Activated CD4-positive, alpha-beta T cell treated with anti-CD3 and anti-CD28 coated beads, Interleukin-2, amount 50 U/mL, for 24 hours (primary cell): ENCODE measurements around the gene FOXN4.
A peak's percentile ranks its signal among the peaks of the same experiment; 100 is the strongest.

ENCODE experiments used
- DNase-seq, 2 donors: peaks; one replicate each; pipeline ENCODE4 v3.0.0-alpha.2; 2020; ENCODE audit warnings: low read depth in 1 of 2, low spot score in 1 of 2

Gene FOXN4

DNA sequence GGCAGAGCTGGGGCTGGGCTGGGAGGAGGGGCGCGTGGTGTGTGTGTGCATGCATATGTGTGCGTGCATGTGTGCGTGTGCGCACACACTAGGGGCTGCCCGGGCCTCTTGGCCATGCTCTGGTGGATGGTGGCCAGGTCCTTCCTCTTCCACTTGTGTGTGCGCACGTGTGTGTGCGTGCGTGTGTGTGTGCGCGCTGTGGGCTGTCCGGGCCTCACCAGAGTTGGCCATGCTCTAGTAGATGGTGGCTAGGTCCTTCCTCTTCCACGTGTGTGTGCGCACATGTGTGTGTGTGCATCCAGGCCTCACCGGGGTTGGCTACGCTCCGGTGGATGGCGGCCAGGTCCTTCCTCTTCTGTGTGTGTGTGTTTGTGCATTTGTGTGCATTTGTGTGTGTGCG is 24.7 kb downstream of the FOXN4 start:
- no peak for DNase-seq

DNA sequence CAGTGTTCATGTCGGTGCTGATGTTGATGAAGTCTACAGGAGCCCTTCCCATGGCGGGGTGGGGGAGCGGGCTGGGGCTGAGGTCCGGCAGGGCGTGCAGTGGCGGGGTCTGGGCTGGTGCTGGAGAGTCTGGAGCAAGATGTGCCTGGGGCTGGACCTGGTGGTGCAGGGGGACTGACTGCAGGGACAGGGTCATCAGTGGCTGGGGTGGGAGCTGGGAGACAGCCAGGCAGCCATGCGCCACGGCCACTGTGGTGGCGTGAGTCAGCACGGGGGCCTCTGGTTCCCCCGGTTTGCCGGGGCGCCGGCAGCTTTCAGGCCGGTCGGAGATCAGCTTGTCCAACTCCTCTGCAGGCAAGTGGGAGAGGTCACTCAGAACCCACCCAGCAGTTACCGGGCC is 27.6 kb downstream of the FOXN4 start:
- DNase-seq, result no peak

DNA sequence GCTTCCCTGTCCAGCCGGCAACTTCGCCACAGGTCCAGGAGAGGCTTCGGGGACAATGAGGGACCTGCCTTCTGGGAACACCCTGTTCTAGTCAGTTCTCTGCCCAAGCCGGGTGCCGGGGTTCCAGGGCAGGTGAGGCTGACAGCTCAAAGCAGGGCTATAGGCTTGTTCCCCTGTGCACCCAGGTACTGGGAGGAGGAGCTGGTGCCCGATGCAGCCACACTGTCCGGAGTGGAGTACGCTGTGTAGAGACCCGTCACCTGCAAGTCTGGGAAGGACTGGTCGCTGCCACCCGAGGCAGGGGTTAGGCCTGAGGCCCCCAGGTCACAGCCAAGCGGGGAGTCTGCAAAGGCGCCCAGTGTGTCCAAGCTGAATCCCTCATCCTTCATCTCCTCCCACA is 29.6 kb downstream of the FOXN4 start:
- no peak for DNase-seq

DNA sequence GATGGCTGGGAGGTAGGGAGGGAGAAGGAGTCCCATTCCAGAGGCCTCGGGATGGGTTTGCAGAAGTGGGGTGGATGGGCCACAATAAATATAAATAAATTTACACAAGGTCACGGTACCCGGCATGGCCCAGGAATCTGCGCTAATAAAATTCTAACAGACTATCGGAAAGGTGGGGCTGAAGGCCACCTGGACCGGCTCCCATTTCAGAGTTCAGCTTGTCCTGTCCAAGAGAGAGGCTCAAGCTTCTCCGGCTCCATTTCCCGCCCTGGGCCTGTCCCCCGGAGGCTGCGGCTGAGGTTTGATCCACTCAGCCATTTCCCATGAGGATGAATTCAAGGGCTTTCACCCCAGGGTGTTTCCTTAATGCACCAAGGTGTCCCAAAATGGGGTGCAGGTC is 30.2 kb downstream of the FOXN4 start:
- DNase-seq, result no peak

DNA sequence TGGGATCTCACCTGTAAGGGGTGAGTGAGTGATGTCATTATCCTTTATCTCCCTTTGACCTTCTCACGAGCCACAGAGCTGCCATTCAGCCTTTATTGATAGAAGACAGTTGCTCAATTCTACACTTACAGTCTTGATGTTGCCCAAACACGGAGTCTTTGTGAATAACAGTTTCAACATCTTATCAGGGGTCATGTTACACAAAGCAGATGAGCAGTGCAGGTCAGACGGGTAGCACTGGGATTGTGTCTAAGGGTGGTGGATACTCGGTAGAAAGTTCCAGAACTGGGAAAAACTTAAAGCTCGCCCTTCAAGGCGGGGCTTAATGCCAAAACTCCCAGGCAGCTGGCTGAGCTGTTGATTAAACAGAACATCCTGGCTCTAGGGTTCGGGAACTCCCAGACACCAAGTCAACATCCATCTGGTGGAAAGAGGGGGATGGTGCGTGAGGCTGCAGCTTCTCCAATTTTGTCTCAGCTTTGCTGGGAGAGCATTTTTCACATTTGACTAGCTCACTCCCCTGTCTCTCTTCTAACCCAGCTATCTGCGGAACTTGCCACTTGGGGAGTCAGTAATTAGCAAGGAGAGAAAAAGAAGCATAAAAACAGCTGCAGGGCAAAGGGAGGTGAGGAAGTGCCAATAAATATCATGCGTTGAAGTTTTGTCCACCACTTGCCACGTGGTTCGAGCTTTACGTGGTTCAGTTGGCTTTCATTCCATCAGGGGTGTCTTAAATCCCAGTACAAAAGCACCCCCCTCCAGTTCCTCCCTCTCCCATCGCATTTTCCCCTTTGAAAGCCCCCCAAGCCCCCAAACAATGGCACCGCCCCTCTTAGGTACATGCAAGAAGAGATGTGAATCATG is 31.0 kb downstream of the FOXN4 start:
- no peak for DNase-seq

DNA sequence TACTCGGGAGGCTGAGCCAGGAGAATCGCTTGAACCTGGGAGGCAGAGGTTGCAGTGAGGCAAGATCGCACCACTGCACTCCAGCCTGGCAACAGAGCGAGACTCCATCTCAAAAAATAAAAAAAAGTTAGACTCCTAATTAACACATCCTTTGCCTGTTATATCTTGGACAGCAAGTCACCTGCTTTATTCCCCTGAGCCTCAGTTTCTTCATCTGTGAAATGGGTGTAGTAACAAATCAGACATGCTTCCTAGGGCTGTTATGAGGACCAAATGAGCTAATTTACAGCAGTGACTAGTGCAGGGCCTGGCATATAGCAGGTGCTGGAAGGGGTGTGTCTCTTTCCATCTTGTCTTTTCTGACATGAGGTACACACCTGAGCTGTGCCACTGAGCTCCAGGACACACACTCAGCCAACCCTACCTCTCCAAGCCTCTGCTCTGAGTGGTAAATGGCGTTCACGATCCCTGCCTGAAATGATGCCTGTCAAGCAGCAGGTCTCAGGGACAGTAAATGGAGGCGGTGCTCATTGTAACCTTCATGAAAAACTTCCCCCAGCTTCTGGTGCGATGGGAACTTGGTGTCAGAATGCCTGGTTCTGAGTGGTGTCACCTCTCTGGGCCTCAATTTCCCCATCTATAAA is 31.7 kb downstream of the FOXN4 start:
- no peak for DNase-seq

DNA sequence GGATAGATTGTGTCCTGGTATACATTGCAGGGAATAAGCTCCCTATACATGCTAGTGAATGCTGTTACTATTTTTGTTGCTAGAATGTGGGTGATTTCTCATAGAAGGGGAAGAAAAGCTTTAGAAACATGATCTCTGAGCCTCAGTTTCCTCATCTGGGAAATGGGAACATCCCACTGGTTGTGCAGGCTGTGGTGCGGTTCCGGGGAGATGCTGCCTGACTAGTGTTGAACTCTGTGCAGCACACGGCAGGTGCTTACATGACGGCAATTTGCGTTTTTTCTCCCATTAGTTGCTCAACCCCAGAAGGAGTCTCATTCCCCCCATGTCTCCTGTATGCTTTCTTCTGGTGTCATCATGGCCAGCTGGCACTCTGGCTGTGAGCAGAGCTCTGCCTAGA is 32.9 kb downstream of the FOXN4 start:
- DNase-seq, result no peak

DNA sequence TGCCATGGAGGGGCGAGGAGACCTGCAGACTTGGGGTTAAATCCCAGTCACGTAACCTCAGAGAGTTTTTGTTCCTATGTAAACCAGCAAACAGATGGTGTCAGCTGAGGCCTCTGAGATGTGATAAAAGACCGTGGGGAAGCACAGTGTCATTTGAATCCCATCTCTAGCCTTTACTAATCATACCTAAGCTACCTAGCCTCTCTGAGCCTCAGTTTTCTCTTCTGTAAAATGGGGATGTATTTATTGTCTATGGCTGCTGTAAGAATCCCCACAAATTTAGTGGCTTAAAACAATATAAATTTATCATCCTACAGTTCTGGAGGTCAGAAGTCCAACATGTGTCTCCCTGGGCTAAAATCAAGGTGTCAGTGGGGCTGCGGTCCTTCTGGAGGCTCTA is 33.9 kb downstream of the FOXN4 start:
- DNase-seq, result no peak

DNA sequence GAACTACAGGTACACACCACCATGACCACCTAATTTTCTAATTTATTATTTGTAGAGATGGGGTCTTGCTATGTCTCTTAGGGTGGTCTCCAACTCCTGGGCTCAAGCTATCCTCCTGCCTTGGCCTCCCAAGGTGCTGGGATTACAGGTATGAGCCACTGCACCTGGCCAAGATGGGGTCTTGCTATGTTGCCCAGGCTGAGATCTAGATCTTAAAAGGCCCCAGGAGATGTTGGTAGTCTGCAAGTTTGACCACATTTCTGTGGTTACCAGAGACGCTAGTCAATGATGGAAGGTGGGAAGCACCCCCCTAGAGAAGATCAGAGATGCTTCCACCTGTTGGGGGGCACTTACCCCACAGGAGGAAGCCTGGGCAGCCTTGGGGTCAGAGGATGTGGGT is 34.7 kb downstream of the FOXN4 start:
- DNase-seq, result no peak

DNA sequence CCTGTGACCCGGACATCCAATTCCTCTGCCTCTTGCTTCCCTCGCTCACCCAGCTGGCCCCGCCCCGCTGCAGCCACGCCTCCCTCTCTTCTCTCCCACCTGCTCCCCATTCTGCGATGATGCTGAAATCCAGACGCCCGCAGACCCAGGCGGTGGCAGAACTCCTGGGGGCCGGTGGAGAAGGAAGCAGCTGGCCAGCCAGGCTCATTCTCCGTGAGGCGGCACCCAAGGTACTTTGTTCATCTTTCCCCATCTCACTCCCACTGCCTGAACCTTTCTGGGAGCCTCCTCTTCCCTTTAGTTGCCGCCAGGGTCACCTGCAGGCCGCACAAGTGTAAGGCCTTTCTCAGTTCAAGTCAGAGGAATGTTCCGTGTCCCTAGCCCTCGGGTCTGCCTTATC is 35.7 kb downstream of the FOXN4 start:
- no peak for DNase-seq

DNA sequence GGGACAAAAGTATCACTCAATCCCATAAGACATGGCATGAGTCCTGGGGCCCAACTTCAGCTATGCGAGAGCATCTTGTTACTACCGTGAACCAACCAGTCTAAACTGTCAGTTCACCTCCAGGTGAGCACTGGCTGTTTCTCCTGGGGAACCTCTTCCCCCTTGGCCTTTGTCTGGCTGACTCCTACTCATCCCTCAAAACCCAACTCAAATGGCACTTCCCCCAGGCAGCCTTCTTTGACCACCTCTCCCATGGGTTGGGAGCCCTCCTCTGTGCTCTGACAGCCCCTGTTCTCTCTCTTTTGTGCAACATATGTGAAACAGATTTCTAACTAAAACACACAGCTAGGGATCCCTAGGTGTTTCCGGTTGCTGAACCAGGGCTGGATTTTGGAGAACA is 37.7 kb downstream of the FOXN4 start:
- DNase-seq, result no peak

DNA sequence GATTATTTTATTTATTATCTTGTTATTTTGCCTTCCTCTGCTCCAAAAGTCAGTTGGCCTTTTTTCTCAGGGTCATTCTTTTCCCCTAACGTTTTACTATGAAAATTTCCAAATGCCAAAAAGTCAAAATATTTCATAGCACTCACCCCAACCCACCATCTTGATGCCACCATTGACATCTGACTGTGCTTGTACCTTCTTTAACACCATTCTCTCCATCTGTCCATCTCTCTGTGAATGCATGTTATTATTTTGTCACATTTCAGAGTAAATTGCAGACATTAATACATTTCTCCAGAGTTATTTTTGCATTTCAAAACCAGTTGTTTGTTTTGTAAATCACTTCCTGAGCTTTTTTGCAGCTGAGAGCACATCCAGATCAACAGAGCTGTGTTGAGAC is 38.6 kb downstream of the FOXN4 start:
- no peak for DNase-seq

DNA sequence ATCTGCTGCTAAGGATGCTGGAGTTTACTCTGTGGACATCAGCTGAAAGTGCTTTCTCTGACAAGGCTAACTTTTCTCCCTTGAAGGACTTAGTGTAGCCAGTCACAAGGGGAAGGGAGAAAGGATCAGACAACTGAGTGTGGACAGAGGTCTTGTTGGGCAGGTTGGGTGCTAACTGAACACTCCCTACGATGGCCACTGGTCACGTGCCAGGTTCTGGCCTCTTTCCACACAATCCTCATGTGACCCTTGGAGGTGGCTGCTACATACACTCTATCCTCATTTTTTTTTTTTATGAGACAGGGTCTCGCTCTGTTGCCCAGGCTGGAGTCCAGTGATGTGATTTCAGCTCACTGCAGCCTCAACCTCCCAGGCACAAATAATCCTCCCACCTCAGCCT is 39.7 kb downstream of the FOXN4 start:
- DNase-seq, result no peak

DNA sequence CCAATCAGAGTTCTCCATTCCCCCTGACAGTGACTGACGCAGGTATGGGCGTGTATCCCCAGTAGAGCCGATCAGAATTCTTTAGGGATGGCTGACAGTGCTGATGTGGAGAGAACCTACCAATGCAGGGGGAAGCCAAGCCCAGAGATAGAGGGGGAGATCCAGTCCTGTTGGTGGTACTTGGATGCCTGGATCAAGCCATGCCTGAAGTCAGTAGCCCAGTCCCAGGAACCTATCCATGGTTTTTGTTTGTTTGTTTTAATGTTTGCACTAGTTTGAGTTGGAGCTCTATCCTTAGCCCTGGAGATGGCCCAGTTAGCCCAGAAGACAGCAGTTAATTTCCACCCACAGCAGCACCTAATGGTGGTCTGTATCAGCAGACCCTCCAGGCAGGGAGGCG is 40.2 kb downstream of the FOXN4 start:
- no peak for DNase-seq

DNA sequence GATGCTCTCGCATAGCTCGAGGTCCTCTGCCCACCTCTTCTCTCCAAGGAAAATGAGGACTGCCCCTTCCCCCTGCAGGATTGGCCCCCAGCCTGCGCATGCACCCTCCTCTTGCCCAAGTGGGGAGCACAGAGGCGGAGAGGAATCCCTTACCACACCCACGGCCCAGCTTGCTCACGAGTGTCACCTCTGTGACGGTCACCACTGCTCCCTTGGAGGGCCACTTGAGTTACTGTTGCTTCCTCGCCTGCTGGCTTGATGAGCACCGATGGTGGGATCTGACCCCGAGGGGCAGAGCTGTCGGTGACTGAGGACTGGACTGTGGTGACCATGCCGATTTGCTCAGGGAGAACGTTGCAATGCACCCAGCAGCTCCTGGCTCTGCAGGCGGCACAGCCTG is 41.7 kb downstream of the FOXN4 start:
- no peak for DNase-seq

DNA sequence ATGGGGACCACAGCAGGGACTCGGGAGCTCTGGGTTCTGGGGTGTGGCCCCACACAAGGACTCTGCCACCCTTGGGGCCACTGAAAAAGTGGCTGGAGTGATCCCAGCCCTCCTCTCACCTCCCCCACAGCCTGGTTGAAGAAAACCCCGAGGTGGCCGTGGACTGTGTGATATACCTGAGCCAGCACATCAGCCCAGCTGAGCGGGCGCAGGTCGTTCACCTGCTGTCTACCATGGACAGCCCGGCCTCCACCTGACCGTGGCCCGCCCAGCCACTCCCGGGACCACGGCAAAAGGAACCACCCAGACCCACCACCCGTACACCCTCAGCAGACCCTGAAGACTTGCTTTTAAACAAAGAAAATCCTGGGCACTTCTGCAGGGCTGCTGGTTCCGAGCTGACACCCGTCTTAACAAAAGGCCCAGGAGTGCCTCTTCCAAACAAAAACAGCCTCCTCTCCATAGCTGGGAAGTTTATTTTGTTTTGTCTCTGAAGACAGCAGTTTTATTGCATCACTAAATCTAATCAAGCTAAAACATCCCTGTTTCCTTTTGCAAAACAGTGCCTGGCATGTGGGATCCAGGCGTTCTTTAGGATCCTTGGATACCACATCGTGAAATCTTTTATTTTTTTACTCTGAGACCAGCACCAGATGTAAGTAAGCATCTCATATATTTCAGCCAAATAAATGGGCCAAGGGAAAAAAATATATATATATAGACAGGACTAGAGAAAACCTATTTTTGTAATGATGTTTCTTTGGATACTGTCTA is 42.8 kb downstream of the FOXN4 start:
- DNase-seq, result no peak

DNA sequence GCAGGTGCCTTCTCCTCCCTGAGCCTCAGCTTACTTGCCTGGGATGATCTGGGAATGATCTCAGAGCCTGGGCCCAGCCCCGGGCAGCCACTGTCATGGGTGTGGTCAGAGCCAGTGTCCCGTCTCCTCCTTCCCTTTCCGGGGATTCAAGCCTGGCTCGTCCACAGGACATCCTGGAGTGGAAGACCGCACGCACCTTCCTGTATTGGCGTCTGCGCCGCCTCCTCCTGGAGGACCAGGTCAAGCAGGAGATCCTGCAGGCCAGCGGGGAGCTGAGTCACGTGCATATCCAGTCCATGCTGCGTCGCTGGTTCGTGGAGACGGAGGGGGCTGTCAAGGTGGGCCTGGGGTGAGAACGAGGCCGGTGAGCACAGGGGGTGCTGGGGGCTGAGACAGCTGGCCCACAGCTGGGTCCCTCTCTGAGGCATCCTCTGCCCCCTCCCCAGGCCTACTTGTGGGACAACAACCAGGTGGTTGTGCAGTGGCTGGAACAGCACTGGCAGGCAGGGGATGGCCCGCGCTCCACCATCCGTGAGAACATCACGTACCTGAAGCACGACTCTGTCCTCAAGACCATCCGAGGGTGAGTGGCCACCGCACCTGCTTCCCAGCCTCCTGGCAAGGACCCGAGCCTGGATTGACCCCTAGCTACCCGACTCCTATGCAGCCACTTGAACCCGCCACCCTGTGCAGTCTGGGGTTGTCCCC is 44.0 kb downstream of the FOXN4 start:
- no peak for DNase-seq

DNA sequence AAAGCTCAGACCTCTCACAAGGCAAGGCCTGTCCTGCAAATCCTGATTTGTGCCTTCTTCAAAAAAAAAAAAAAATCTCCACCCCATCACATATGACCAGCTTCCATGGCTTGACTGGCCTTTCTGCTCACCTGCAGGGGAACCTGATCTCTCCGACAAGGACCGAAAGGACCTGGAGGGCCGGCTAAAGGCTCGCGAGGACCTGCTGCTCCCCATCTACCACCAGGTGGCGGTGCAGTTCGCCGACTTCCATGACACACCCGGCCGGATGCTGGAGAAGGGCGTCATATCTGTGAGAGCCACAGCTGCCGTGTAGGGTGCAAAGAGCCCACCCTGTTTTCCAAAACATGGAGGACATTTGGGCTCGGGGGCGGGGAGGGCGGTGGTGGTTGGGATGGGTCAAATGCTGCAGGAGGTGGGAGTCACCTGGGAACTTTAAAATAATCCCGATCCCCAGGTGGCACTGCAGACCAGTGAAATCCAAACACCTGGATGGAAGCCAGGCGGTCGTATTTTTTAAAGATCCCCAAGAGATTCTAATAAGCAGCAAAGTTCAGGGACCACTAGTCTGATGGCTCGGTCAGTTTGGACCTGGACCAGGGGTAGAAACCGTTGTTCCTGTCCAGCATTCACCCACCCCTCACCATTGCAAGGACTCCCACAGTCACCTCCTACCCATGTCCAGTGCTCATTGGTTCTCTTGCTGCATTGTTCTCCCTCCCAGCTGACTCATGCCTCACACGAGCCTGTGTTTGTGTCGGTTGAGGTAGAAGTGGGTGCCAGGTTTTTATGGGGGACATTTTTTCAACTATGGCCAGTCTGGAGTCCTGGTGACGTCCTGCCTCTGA is 44.8 kb downstream of the FOXN4 start:
- peak; percentile 6 to 21 for DNase-seq

DNA sequence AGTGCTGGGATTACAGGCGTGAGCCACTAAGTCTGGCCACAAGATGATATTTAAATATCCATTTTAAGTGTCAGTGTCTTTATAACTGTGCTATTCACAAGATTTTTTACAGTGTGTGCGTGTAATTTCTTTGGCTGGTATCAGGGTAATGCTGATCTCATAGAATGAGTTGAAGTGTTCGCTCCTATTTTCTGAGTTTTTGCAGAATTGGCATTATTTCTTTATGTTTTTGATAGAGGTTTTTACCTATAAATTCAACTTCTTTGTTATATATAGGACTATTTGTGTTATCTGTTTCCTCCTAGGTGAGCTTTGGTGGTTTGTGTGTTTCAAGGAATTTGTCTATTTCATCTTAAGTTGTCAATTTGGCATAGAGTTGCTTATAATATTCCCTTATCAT is 45.6 kb downstream of the FOXN4 start:
- DNase-seq, result no peak

DNA sequence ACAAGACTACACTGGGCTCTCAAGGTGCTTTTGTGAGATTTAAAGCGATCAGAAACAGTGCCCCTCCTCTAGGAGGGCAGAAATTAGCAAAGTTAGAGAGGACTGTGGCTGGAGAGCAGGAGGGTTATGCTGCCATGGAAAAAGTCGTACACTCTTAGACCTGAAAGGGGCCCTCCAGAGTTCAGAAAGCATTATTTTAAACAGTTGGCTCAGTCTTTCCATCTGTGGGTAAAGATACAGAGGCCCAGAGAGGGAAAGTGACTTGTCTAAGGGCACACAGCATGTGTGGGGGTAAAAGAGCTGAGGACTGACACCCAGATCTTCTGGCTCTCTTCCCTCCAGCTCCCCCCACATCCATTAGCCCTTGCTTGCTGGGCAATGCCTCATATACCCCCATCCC is 47.1 kb downstream of the FOXN4 start:
- DNase-seq, result no peak

DNA sequence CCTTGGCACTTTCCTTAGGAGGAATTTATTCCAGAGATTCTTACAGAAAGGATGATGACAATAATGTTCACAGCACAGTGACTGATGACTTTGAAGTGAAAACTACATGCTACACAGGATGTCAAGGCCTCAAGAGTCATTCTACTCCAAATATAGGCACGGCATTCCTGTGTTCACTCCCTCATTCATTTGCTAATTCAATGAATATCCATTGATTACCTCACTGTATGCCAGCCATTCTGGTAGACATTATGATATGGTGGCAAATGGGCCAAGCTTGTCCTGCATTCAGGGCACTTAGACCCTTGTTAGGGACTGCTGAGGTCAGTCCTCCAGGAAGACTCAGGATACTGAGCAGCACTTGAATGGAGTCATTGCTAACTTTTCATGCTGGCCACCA is 48.0 kb downstream of the FOXN4 start:
- DNase-seq, result no peak
